Activated B cell treated with CpG ODN at 0.5 μM for 24 hours (primary cell): ENCODE measurements around the gene DIP2C. TPM values are rescaled to one million over a fixed set of nuclear protein-coding genes. Genes with fewer than 3 reads are reported as not detected.

Source experiments
- ATAC-seq: fragments of 200-7000 bp; cut with Tn5 transposase; one replicate; pipeline ENCODE4 v1.10.0; 2021; ENCODE audit warnings: low read depth, mild to moderate bottlenecking, moderate library complexity
- CTCF ChIA-PET: fragments of 350-600 bp; sonication (Branson Sonifier 250); formaldehyde crosslinking; loops from one replicate; lab custom pipeline; 2021; ENCODE audit warnings: antibody characterized with exemption; lab: Charles Lee
- POLR2A ChIA-PET: fragments of 350-600 bp; sonication (Branson Sonifier 250); formaldehyde crosslinking; loops from one replicate; lab custom pipeline; 2021; ENCODE audit warnings: antibody characterized with exemption; lab: Charles Lee
- DNase-seq: peaks from one replicate; pipeline ENCODE4 v3.0.0; 2022
- H3K27ac Mint-ChIP-seq: one replicate; pipeline ENCODE4 v1.8.0; 2020; ENCODE audit warnings: mixed read lengths
- H3K27me3 Mint-ChIP-seq: one replicate; pipeline ENCODE4 v1.8.0; 2021; ENCODE audit warnings: mixed read lengths
- H3K36me3 Mint-ChIP-seq: one replicate; pipeline ENCODE4 v1.8.0; 2021; ENCODE audit warnings: low read depth, mixed read lengths
- H3K4me1 Mint-ChIP-seq: one replicate; pipeline ENCODE4 v1.8.0; 2021; ENCODE audit warnings: mixed read lengths
- H3K4me3 Mint-ChIP-seq: one replicate; pipeline ENCODE4 v1.8.0; 2020; ENCODE audit warnings: mild to moderate bottlenecking, mixed read lengths
- H3K9me3 Mint-ChIP-seq: one replicate; pipeline ENCODE4 v1.8.0; 2020; ENCODE audit warnings: mixed read lengths
- CTCF ChIP-seq: fragments of 200-600 bp; IDR thresholded peaks from one replicate; pipeline ENCODE4 v1.8.0; 2022; ENCODE audit warnings: antibody characterized with exemption, mild to moderate bottlenecking
- intact Hi-C: fragments of 100-400 bp; cut with micrococcal nuclease; formaldehyde crosslinking; loops from one replicate; pipeline ENCODE4 v1.15.1; 2024
- total RNA-seq: library from RNA; stranded (reverse); gene quantifications from 2 replicates; pipeline ENCODE4 v1.2.3, GENCODE V29; 2022

The DIP2C gene
- total RNA-seq, 1 donor from 2014 or later: 0.49 TPM

GRCh38 chr10:418894-419293, 270.6 kb downstream of the DIP2C start:
- ATAC-seq: no peak
- POLR2A ChIA-PET: no interaction called here

GRCh38 chr10:418226-418625, 271.2 kb downstream of the DIP2C start:
- Mint-ChIP-seq H3K27ac (no peak overlapping the region), H3K36me3 (no peaks in the 10 kb centered on the region), H3K27me3 (peaks cover 4% of the 10 kb centered on the region), H3K4me1 (no peaks in the 10 kb centered on the region), H3K9me3 (no peaks in the 10 kb centered on the region), H3K4me3 (no peak overlapping the region)
- intact Hi-C loops: no loop called here
- ChIA-PET POLR2A (no interaction called here), CTCF (no interaction called here)
- no peak for TF ChIP-seq CTCF
- no peak for ATAC-seq
- no peak for DNase-seq

More at GRCh38 chr10:418894-419293, 270.6 kb downstream of the DIP2C start:
- H3K9me3 Mint-ChIP-seq: no peaks in the 10 kb centered on the region
- no peak for TF ChIP-seq CTCF
- no peak overlapping the region for H3K4me3 Mint-ChIP-seq
- intact Hi-C loops: no loop called here
- no peaks in the 10 kb centered on the region for H3K36me3 Mint-ChIP-seq
- CTCF ChIA-PET: no interaction called here
- DNase-seq: no peak
- H3K27ac Mint-ChIP-seq: no peak overlapping the region
- peaks cover 2% of the 10 kb centered on the region for H3K27me3 Mint-ChIP-seq
- H3K4me1 Mint-ChIP-seq: no peaks in the 10 kb centered on the region

- intact Hi-C loops: no loop called here
- Mint-ChIP-seq H3K36me3 (no peaks in the 10 kb centered on the region), H3K4me1 (peaks cover 2% of the 10 kb centered on the region), H3K27ac (no peak overlapping the region), H3K27me3 (peaks cover 2% of the 10 kb centered on the region), H3K4me3 (no peak overlapping the region), H3K9me3 (no peaks in the 10 kb centered on the region)
- ChIA-PET CTCF (no interaction called here), POLR2A (no interaction called here)
- TF ChIP-seq CTCF: no peak
- ATAC-seq (no peak), DNase-seq (no peak)
These were observed 273.4 kb downstream of the DIP2C start for GRCh38 chr10:416091-416515.

- H3K4me1 Mint-ChIP-seq: peaks cover 2% of the 10 kb centered on the region
- no peak for ATAC-seq
These were observed 275.8 kb downstream of the DIP2C start for GRCh38 chr10:413662-414071.

GRCh38 chr10:412109-412508, 277.4 kb downstream of the DIP2C start:
- POLR2A ChIA-PET: no interaction called here
- intact Hi-C loops: no loop called here

More at GRCh38 chr10:413662-414071, 275.8 kb downstream of the DIP2C start:
- CTCF ChIA-PET: no interaction called here
- DNase-seq: no peak
- Mint-ChIP-seq H3K27ac (no peak overlapping the region), H3K27me3 (peaks cover 9% of the 10 kb centered on the region), H3K9me3 (no peaks in the 10 kb centered on the region), H3K4me3 (no peak overlapping the region), H3K36me3 (no peaks in the 10 kb centered on the region)
- no peak for TF ChIP-seq CTCF
- POLR2A ChIA-PET: no interaction called here
- intact Hi-C loops: no loop called here

More at GRCh38 chr10:412109-412508, 277.4 kb downstream of the DIP2C start:
- Mint-ChIP-seq H3K27me3 (peaks cover 11% of the 10 kb centered on the region), H3K9me3 (no peaks in the 10 kb centered on the region), H3K27ac (no peak overlapping the region), H3K4me1 (peaks cover 2% of the 10 kb centered on the region), H3K4me3 (no peak overlapping the region), H3K36me3 (no peaks in the 10 kb centered on the region)
- ATAC-seq (no peak), DNase-seq (no peak)
- CTCF ChIA-PET: no interaction called here
- TF ChIP-seq CTCF: no peak
